ENCODE results near the gene B3GALT4.

DNA sequence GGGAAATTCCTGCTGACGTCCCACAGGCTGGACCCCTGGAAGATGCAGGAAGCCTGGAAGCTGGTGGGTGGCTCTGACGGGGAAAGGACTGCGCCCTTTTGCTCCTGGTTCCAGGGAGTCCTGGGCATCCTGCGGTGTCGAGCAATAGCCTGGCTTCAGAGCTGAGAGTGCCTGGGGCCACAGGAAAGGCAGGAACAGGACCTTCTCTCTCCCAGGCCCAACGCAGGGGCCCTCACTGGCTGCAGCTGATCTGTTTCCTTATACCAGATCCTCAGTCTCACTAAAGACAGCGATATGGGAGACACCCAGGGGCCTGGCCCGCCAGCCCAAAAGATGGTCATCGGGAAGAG lies 1.4 kb downstream of the B3GALT4 start:
- TF ChIP-seq CTCF (IDR thresholded peaks at IDR 0.05; ENCODE audit: low read depth, low read length) (no peak), EZH2phosphoT487 (IDR thresholded peaks at IDR 0.05; ENCODE audit: low read depth) (no peak)

Data from OCI-LY3 (cell line).